Gastrocnemius medialis (tissue), 4 donors: Measurements from ENCODE around the gene R3HDM2. TPM values are rescaled to one million over a fixed set of nuclear protein-coding genes. Genes with fewer than 3 reads are reported as not detected.
"Not testable (repeated sequence)": the region's sequence is repeated elsewhere in the genome, so short reads cannot be mapped to it uniquely, and the experiment has no call there.

ENCODE experiments used
- ATAC-seq, 2 donors: fragments of 150-250 bp; one replicate each; pipeline ENCODE4 v1.9.1; 2016
- DNase-seq, 2 donors: peaks; one replicate each; pipeline ENCODE4 v3.0.0-alpha.2; 2019
- H3K27ac ChIP-seq, 4 donors: fragments of 200-600 bp; sonication (generic); 1 replicate in 1 of 4; 2 replicates in 3 of 4; pipeline ENCODE4 v1.5.1; 2016 to 2018; ENCODE audit warnings: mild to moderate bottlenecking in 2 of 4, moderate library complexity in 1 of 4
- H3K27me3 ChIP-seq, 3 donors: fragments of 200-600 bp; sonication (generic) in 2 of 3; 1 replicate in 1 of 3; 2 replicates in 2 of 3; pipeline versions ENCODE4 v1.5.1 to v1.6.0; 2016 to 2019; ENCODE audit warnings: mild to moderate bottlenecking in 1 of 3, moderate library complexity in 1 of 3
- H3K36me3 ChIP-seq, 2 donors: fragments of 200-600 bp; sonication (generic) in 1 of 2; one replicate each; pipeline ENCODE4 v1.5.1; 2017 to 2018
- H3K4me1 ChIP-seq, 2 donors: fragments of 200-600 bp; sonication (generic) in 1 of 2; one replicate each; pipeline ENCODE4 v1.5.1; 2016 to 2017; ENCODE audit warnings: mild to moderate bottlenecking in 2 of 2
- H3K4me3 ChIP-seq, 4 donors: fragments of 200-600 bp; sonication (generic) in 3 of 4; 1 replicate in 1 of 4; 2 replicates in 3 of 4; pipeline ENCODE4 v1.5.1; 2016 to 2019; ENCODE audit warnings: mild to moderate bottlenecking in 2 of 4
- H3K9me3 ChIP-seq, 3 donors: fragments of 200-600 bp; sonication (generic) in 2 of 3; 1 replicate in 1 of 3; 2 replicates in 2 of 3; pipeline ENCODE4 v1.5.1; 2016 to 2019
- POLR2A ChIP-seq, 2 donors: fragments of 450-650 bp; IDR thresholded peaks; one replicate each; pipeline ENCODE4 v1.6.1; 2017; ENCODE audit warnings: antibody characterized with exemption in 2 of 2, mild to moderate bottlenecking in 2 of 2, moderate library complexity in 2 of 2
- in situ Hi-C, 4 donors: fragments of 200-750 bp; cut with MboI; loops; one replicate each; pipeline versions ENCODE4 v1.15.0 to v1.8.0; 2017; ENCODE audit warnings: low sequenced_read_pairs in 4 of 4
- intact Hi-C: fragments of 100-400 bp; cut with DNase I; formaldehyde crosslinking; loops from one replicate; pipeline ENCODE4 v1.15.1; 2023; ENCODE audit warnings: low total_unique reads
- total RNA-seq, 4 donors: library from RNA; depleted of rRNA; stranded (reverse); fragments of >200 nt; gene quantifications; one replicate each; pipeline versions ENCODE4 v1.1.0 to v1.2.3, GENCODE V29; 2016
- TF ChIP-seq, protein P1 (sequence below), 5 experiments: fragments of 450-650 bp in 3 of 5; fragments of 200-600 bp in 2 of 5; sonication (generic) in 2 of 5; IDR thresholded peaks in 4 of 5; conservative IDR thresholded peaks in 1 of 5; 1 replicate in 4 of 5; 2 replicates in 1 of 5; pipeline ENCODE4 v1.5.1; 2016 to 2019; ENCODE audit warnings: antibody characterized with exemption in 5 of 5, mild to moderate bottlenecking in 3 of 5, moderate library complexity in 3 of 5

The R3HDM2 gene
- total RNA-seq, 4 donors from 2014 or later = 24.1 to 27.1 (median 25.6) TPM

DNA sequence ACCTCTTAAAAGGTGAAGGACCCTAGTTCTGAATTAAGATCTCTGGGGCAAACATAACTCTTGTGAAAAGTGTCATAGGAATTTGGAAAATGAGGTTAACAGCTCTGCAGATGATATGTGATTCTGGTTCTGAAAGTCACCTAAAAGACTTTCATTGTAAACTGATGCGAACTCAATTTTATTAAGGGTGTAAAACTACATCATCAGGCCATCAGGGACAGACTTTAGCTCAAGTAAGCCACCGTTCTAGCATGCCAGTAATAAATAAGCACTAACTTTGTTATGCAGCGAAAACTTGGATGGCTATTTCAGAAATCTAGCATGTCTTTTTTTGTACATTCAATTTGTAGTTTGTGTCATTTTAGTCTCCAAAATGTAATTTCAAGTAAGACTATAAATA, 61.6 kb downstream of the R3HDM2 start:
- DNase-seq (no peak), ATAC-seq (no peak)
- no peak overlapping the region for H3K4me3 ChIP-seq
- H3K4me1 ChIP-seq = peaks cover 0 to 5% of the 10 kb centered on the region in 2 donors
- in situ Hi-C loops = no loop called here
- H3K27me3 ChIP-seq = no peaks in the 10 kb centered on the region
- no peak overlapping the region for H3K27ac ChIP-seq
- no peaks in the 10 kb centered on the region for H3K9me3 ChIP-seq
- intact Hi-C loops = no loop called here
- no peak for TF ChIP-seq POLR2A (IDR thresholded peaks at IDR 0.05)
- TF ChIP-seq, protein P1, sequence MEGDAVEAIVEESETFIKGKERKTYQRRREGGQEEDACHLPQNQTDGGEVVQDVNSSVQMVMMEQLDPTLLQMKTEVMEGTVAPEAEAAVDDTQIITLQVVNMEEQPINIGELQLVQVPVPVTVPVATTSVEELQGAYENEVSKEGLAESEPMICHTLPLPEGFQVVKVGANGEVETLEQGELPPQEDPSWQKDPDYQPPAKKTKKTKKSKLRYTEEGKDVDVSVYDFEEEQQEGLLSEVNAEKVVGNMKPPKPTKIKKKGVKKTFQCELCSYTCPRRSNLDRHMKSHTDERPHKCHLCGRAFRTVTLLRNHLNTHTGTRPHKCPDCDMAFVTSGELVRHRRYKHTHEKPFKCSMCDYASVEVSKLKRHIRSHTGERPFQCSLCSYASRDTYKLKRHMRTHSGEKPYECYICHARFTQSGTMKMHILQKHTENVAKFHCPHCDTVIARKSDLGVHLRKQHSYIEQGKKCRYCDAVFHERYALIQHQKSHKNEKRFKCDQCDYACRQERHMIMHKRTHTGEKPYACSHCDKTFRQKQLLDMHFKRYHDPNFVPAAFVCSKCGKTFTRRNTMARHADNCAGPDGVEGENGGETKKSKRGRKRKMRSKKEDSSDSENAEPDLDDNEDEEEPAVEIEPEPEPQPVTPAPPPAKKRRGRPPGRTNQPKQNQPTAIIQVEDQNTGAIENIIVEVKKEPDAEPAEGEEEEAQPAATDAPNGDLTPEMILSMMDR (IDR thresholded peaks at IDR 0.05 in 4 of 5, conservative IDR thresholded peaks at IDR 0.05 in 1 of 5) = no peak
- H3K36me3 ChIP-seq = no peaks in the 10 kb centered on the region

DNA sequence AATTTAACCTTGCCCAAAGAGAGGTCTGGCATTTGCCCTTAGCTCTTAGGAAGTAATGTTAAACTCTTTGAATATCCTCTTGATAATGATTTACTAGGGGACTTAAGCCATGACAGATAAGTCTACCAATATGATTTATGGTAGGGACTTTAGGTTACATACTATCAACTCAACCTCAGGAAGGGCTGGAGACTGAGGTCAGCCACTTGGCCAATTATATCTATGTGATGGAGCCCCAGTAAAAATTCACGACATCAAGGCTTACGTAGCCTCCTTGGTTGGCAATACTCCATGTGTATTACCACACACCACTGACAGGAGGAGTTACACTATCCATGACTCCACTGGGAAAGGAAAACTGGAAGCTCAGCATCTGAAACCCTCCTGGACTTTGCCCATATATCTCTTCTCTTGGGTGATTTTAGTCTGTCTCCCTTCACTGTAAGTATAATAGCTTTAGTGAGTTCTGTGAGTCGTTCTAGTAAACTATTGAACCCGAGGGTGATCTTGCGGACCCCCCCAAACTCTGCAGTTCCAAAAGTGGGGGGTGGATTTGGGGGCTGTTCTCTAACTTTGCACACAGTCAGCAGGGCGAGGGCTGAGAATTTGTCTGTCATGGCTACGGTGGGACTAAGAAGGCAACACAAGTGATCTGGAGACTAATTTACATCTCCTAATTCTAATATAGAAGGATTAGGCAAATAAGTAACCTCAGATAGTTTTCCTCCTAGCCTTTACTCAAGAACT, 62.3 kb downstream of the R3HDM2 start:
- intact Hi-C loops (no loop called here), in situ Hi-C loops (no loop called here)
- H3K9me3 ChIP-seq = no peaks in the 10 kb centered on the region
- H3K27ac ChIP-seq = no peak overlapping the region
- DNase-seq (no peak), ATAC-seq (peak in 1 of 2 donors; percentile 49)
- H3K4me1 ChIP-seq = peaks cover 0 to 5% of the 10 kb centered on the region in 2 donors
- H3K27me3 ChIP-seq = no peaks in the 10 kb centered on the region
- TF ChIP-seq, protein P1 (IDR thresholded peaks at IDR 0.05 in 4 of 5, conservative IDR thresholded peaks at IDR 0.05 in 1 of 5) = no peak
- TF ChIP-seq POLR2A (IDR thresholded peaks at IDR 0.05) = no peak
- no peaks in the 10 kb centered on the region for H3K36me3 ChIP-seq
- H3K4me3 ChIP-seq = no peak overlapping the region

DNA sequence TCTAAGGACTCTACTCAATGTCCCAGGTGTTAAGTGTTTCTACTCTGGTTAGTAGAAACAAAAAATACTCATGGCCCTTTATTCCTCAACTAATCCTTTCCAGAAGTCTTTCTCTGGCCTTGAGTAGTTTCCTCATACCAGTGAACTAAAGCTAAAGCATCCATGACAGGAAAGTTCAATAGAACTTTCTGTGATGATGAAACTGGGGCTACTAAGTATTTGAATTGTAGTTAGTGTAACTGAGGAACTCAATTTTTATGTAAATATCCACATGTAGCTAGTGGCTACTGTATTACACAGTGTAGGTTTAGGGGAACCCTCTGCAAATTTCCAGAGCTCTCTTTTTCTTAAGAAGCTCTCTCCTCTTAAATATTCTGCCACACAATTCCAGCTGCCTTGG, 63.7 kb downstream of the R3HDM2 start:
- no peak overlapping the region for H3K27ac ChIP-seq
- H3K36me3 ChIP-seq = no peaks in the 10 kb centered on the region
- ATAC-seq (no peak), DNase-seq (no peak)
- intact Hi-C loops = no loop called here
- H3K9me3 ChIP-seq = no peaks in the 10 kb centered on the region
- TF ChIP-seq, protein P1 (IDR thresholded peaks at IDR 0.05 in 4 of 5, conservative IDR thresholded peaks at IDR 0.05 in 1 of 5) = no peak
- no peak for TF ChIP-seq POLR2A (IDR thresholded peaks at IDR 0.05)
- in situ Hi-C loops = no loop called here
- no peak overlapping the region for H3K4me3 ChIP-seq
- no peaks in the 10 kb centered on the region for H3K27me3 ChIP-seq
- H3K4me1 ChIP-seq = peaks cover 0 to 3% of the 10 kb centered on the region in 2 donors

DNA sequence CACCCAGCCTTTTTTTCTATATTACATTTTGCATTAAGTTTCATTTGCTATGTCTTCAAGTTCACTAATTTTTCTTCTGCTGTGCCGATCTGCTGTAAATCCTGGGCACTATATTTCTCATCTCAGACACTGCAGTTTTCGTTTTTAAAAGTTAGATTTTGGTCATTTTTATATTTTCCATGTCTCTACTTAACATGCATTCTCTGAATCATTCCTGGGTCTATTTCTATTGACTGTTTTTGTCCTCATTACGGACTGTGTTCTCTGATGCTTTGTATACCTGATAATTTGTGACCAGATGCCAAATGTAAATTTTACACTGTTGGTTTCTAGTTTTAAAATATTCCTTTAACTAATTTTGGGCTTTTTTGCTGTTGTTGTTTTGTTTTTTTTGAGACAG, 64.5 kb downstream of the R3HDM2 start:
- intact Hi-C loops (no loop called here), in situ Hi-C loops (no loop called here)
- H3K27ac ChIP-seq = no peak overlapping the region
- DNase-seq = no peak
- no peaks in the 10 kb centered on the region for H3K27me3 ChIP-seq
- no peaks in the 10 kb centered on the region for H3K9me3 ChIP-seq
- no peak for ATAC-seq
- H3K4me3 ChIP-seq = no peak overlapping the region
- H3K36me3 ChIP-seq = no peaks in the 10 kb centered on the region
- no peak for TF ChIP-seq POLR2A (IDR thresholded peaks at IDR 0.05)
- TF ChIP-seq, protein P1 (IDR thresholded peaks at IDR 0.05 in 4 of 5, conservative IDR thresholded peaks at IDR 0.05 in 1 of 5) = no peak
- no peaks in the 10 kb centered on the region for H3K4me1 ChIP-seq

DNA sequence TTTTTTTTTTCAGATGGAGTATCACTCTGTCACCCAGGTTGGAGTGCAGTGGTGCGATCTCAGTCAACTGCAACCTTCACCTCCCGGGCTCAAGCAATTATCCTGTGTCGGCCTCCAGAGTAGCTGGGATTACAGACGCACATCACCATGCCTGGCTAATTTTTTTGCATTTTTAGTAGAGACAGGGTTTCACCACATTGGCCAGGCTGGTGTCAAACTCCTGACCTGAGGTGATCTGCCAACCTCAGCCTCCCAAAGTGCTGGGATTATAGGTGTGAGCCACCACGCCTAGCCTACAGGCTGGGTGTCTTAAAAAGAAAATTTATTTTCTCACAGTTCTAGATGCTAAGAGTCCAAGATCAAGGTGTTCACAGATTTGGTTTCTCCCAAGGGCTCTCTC, 66.7 kb downstream of the R3HDM2 start:
- in situ Hi-C loops, ATAC-seq, H3K9me3 ChIP-seq, DNase-seq, H3K4me1 ChIP-seq, H3K27me3 ChIP-seq, H3K4me3 ChIP-seq, H3K36me3 ChIP-seq, intact Hi-C loops, H3K27ac ChIP-seq: not testable (repeated sequence)
